PFSK-1 (cell line): ENCODE results near the gene MAGOHB.

Experiments used
- POLR2AphosphoS5 ChIP-seq: IDR thresholded peaks from 2 replicates; pipeline ENCODE4 v1.6.1; 2012; ENCODE audit warnings: low read depth, mild to moderate bottlenecking, control low read depth, low read length, moderate library complexity
- SIN3A ChIP-seq: IDR thresholded peaks from 2 replicates; pipeline ENCODE4 v1.6.1; 2012; ENCODE audit warnings: mild to moderate bottlenecking, low read length, moderate library complexity, borderline replicate concordance; ENCODE audit not compliant: insufficient read depth
- TF ChIP-seq, protein P1 (sequence below), 2 experiments: IDR thresholded peaks; 2 replicates each; pipeline versions ENCODE4 v1.6.1 to v1.8.0; 2011 to 2012; ENCODE audit warnings: low read depth in 2 of 2, low read length in 2 of 2, control low read depth in 1 of 2, inconsistent platforms in 1 of 2, mild to moderate bottlenecking in 1 of 2, moderate library complexity in 1 of 2; ENCODE audit not compliant: insufficient read depth in 1 of 2

DNA sequence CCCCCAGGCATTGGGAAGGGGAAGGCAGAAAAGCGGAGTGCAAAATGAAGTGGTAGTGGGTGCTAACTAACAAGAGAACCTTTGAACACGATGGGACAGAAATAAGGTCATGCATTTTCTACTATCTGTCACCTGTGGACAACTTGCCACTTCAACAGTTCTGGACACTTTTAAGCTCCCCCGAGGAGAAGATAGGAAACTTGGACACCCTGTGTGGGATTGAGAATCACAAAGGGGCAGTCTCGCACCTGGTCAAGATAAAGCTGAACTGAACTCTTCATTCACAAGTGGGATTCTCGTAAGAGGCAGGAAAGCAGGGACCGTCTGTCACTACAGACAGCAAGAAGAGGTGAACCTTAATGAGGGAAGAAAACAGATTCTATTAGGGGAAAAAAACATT is 56.1 kb downstream of the MAGOHB start:
- TF ChIP-seq POLR2AphosphoS5 (no peak), SIN3A (no peak)
- TF ChIP-seq, protein P1, sequence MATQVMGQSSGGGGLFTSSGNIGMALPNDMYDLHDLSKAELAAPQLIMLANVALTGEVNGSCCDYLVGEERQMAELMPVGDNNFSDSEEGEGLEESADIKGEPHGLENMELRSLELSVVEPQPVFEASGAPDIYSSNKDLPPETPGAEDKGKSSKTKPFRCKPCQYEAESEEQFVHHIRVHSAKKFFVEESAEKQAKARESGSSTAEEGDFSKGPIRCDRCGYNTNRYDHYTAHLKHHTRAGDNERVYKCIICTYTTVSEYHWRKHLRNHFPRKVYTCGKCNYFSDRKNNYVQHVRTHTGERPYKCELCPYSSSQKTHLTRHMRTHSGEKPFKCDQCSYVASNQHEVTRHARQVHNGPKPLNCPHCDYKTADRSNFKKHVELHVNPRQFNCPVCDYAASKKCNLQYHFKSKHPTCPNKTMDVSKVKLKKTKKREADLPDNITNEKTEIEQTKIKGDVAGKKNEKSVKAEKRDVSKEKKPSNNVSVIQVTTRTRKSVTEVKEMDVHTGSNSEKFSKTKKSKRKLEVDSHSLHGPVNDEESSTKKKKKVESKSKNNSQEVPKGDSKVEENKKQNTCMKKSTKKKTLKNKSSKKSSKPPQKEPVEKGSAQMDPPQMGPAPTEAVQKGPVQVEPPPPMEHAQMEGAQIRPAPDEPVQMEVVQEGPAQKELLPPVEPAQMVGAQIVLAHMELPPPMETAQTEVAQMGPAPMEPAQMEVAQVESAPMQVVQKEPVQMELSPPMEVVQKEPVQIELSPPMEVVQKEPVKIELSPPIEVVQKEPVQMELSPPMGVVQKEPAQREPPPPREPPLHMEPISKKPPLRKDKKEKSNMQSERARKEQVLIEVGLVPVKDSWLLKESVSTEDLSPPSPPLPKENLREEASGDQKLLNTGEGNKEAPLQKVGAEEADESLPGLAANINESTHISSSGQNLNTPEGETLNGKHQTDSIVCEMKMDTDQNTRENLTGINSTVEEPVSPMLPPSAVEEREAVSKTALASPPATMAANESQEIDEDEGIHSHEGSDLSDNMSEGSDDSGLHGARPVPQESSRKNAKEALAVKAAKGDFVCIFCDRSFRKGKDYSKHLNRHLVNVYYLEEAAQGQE (IDR thresholded peaks at IDR 0.05; ENCODE audit: insufficient read depth in 1 of 2, low read depth in 2 of 2, low read length in 2 of 2): no peak
